Heart left ventricle (tissue), 13 donors: ENCODE data around the gene ADGRL3.

ENCODE experiments used
- POLR2A ChIP-seq, 2 donors: fragments of 450-650 bp; IDR thresholded peaks; one replicate each; pipeline ENCODE4 v1.6.1; 2017; ENCODE audit warnings: antibody characterized with exemption in 2 of 2, mild to moderate bottlenecking in 2 of 2, moderate library complexity in 2 of 2
- TF ChIP-seq, protein P1 (sequence below), 12 donors: fragments of 200-600 bp; sonication (generic) in 4 of 12; IDR thresholded peaks; one replicate each; pipeline versions ENCODE4 v1.5.0 to v1.8.0; 2018 to 2022; ENCODE audit warnings: antibody characterized with exemption in 12 of 12, mild to moderate bottlenecking in 5 of 12
- donor health status: ischemic (EF 13 %, LVEDD 7.1; RV severe dilation, severe dysfunction).
- donor health status: DM: no; HTN: yes; CAD: no.
- donor health status: DM: no; HTN: no; CAD: no.
- donor health status: ischemic (EF 25% LVEDD 6.9; RV normal size, moderate dysfunction).
- donor health status: ischemic (EF 25% LVEDD 5.7; RV mildly dilated, moderate dysfunction).
- donor health status: ischemic (EF 35%, LVEDD 5.7; RV mildly dilated, moderate dysfunction).
- donor health status: nonischemic (EF 11% LVEDD 7.7; RV severe dilation, severe dysfunction).
- donor health status: DM: yes; HTN: yes; CAD: no.
- donor health status: PGD.
- donor health status: ischemic (EF 29% LVEDD 5.4; RV normal size, mild dysfunction).
- donor health status: nonischemic (EF 23%, LVEDD 6.1; RV moderate dilation, normal function).

DNA sequence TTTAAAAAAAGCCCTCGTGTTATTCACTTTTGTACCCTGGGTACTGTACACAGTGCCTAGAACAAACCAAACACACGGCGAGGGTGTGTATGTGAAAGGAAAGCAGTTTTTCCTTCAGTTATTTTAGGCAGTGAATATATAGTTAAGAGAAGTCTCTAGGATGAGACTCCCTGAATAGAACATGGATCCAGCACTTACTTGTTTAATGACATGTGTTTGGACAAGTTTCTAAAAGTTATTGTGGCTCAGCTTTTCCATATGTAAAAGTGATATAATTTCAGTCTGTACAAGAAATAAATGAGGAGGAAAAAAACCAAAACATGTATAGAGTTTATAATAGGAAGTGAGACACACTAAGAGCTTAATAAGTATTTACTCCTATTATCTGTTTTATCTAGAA lies 273.2 kb downstream of the ADGRL3 start:
- TF ChIP-seq POLR2A (IDR thresholded peaks at IDR 0.05): no peak
- TF ChIP-seq, protein P1, sequence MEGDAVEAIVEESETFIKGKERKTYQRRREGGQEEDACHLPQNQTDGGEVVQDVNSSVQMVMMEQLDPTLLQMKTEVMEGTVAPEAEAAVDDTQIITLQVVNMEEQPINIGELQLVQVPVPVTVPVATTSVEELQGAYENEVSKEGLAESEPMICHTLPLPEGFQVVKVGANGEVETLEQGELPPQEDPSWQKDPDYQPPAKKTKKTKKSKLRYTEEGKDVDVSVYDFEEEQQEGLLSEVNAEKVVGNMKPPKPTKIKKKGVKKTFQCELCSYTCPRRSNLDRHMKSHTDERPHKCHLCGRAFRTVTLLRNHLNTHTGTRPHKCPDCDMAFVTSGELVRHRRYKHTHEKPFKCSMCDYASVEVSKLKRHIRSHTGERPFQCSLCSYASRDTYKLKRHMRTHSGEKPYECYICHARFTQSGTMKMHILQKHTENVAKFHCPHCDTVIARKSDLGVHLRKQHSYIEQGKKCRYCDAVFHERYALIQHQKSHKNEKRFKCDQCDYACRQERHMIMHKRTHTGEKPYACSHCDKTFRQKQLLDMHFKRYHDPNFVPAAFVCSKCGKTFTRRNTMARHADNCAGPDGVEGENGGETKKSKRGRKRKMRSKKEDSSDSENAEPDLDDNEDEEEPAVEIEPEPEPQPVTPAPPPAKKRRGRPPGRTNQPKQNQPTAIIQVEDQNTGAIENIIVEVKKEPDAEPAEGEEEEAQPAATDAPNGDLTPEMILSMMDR (IDR thresholded peaks at IDR 0.05): no peak
